Neural crest cell (in vitro differentiated cells): Measurements from ENCODE around the gene MCEMP1. TPM values are rescaled to one million over a fixed set of nuclear protein-coding genes. Genes with fewer than 3 reads are reported as not detected.
"Not testable (repeated sequence)": the region's sequence is repeated elsewhere in the genome, so short reads cannot be mapped to it uniquely, and the experiment has no call there.

ENCODE experiments used
- DNase-seq: peaks from one replicate; pipeline ENCODE4 v3.0.0; 2021; ENCODE audit warnings: low read depth, mixed read lengths, low spot score
- H3K27ac Mint-ChIP-seq: one replicate; pipeline ENCODE4 v1.8.0; 2021; ENCODE audit warnings: mild to moderate bottlenecking, mixed read lengths; ENCODE audit not compliant: unreplicated experiment
- H3K27me3 Mint-ChIP-seq: 2 replicates; pipeline ENCODE4 v1.8.0; 2021; ENCODE audit warnings: low read depth, mild to moderate bottlenecking, mixed read lengths
- H3K36me3 Mint-ChIP-seq: 2 replicates; pipeline ENCODE4 v1.8.0; 2021; ENCODE audit warnings: low read depth, mild to moderate bottlenecking, mixed read lengths
- H3K4me1 Mint-ChIP-seq: 2 replicates; pipeline ENCODE4 v1.8.0; 2021; ENCODE audit warnings: mixed read lengths
- H3K4me3 Mint-ChIP-seq: one replicate; pipeline ENCODE4 v1.8.0; 2021; ENCODE audit warnings: mild to moderate bottlenecking, mixed read lengths
- H3K9me3 Mint-ChIP-seq: 2 replicates; pipeline ENCODE4 v1.8.0; 2021; ENCODE audit warnings: mixed read lengths
- CTCF ChIP-seq: fragments of 200-600 bp; sonication (generic); conservative IDR thresholded peaks from 2 replicates; pipeline ENCODE4 v1.5.0; 2021; ENCODE audit warnings: antibody characterized with exemption, mild to moderate bottlenecking
- total RNA-seq: library from RNA; stranded (reverse); gene quantifications from 2 replicates; pipeline ENCODE4 v1.2.1, GENCODE V29; 2021

MCEMP1 gene
- total RNA-seq, 1 donor from 2014 or later = not detected

- peaks cover 7% of the 10 kb centered on the region for H3K9me3 Mint-ChIP-seq
- H3K36me3 Mint-ChIP-seq = no peaks in the 10 kb centered on the region
- no peaks in the 10 kb centered on the region for H3K4me1 Mint-ChIP-seq
- H3K4me3 Mint-ChIP-seq = no peak overlapping the region
- no peak overlapping the region for H3K27ac Mint-ChIP-seq
- DNase-seq = no peak
- H3K27me3 Mint-ChIP-seq = peaks cover 35% of the 10 kb centered on the region
- no peak for TF ChIP-seq CTCF
Observed at GRCh38 chr19:7642295-7643030, 34.4 kb upstream of the MCEMP1 start.

DNA sequence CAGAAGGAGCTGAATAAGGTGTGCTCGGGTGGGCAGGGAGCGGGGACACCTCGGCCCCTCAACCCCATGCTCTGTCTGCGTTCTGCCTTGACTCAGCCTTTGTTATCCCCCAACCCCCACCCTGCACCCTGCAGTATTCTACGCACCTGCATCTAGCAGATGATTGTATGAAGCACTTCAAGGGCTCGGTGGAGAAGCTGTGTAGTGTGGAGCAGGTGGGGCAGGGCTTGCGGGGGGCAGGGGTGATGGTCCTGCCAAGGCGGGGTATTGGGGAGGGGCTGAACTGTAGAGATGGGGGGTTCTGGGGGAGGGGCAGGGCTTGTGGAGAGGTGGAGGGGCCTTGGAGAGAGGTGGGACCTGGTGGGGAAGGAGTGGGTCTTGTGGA is 33.9 kb upstream of the MCEMP1 start:
- no peak overlapping the region for H3K27ac Mint-ChIP-seq
- no peaks in the 10 kb centered on the region for H3K36me3 Mint-ChIP-seq
- H3K4me1 Mint-ChIP-seq = no peaks in the 10 kb centered on the region
- H3K9me3 Mint-ChIP-seq = peaks cover 7% of the 10 kb centered on the region
- no peak overlapping the region for H3K4me3 Mint-ChIP-seq
- H3K27me3 Mint-ChIP-seq = peaks cover 30% of the 10 kb centered on the region
- no peak for TF ChIP-seq CTCF
- no peak for DNase-seq

DNA sequence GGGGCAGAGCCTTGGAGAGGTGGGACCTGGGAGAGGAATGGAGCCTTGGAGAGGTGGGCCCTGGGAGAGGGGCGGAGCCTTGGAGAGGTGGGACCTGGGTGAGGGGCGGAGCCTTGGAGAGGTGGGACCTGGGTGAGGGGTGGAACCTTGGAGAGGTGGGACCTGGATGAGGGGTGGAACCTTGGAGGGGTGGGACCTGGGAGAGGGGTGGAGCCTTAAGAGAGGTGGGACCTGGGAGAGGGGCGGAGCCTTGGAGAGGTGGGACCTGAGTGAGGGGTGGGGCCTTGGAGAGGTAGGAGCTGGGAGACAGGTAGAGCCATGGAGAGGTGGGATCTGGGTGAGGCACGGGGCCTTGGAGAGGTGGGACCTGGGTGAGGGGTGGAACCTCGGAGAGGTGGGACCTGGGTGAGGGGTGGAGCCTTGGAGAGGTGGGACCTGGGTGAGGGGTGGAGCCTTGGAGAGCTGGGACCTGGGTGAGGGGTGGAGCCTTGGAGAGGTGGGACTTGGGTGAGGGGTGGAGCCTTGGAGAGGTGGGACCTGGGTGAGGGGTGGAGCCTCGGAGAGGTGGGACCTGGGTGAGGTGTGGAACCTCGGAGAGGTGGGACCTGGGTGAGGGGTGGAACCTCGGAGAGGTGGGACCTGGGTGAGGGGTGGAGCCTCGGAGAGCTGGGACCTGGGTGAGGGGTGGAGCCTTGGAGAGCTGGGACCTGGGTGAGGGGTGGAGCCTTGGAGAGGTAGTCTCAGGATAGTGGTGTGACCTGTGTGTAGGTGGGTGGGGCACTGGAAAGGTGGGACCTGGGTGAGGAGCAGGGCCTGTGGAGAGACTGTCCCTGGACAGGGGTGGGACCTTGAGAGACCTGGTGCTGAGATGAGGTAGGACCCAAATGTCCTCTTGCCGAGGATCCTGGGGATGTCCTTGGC is 33.0 kb upstream of the MCEMP1 start:
- not testable (repeated sequence) for H3K27ac Mint-ChIP-seq, H3K4me1 Mint-ChIP-seq, DNase-seq, H3K9me3 Mint-ChIP-seq, H3K4me3 Mint-ChIP-seq, H3K36me3 Mint-ChIP-seq
- H3K27me3 Mint-ChIP-seq = peaks cover 21% of the 10 kb centered on the region

DNA sequence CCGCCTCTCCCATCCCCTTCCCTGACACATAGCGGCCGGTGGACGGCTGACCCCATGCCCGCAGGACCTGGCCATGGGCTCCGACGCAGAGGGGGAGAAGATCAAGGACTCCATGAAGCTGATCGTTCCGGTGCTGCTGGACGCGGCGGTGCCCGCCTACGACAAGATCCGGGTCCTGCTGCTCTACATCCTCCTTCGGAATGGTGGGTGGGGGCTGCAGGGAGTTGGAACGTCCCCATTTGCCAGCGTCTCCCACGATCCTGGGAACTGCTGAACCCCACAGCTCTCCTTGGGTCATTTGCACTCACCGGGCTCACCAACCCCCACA is 32.4 kb upstream of the MCEMP1 start:
- Mint-ChIP-seq H3K27ac (no peak overlapping the region), H3K9me3 (peaks cover 7% of the 10 kb centered on the region), H3K36me3 (no peaks in the 10 kb centered on the region), H3K4me1 (no peaks in the 10 kb centered on the region), H3K4me3 (no peak overlapping the region), H3K27me3 (peaks cover 18% of the 10 kb centered on the region)
- no peak for TF ChIP-seq CTCF
- no peak for DNase-seq

- H3K9me3 Mint-ChIP-seq = peaks cover 2% of the 10 kb centered on the region
- no peaks in the 10 kb centered on the region for H3K4me1 Mint-ChIP-seq
- no peaks in the 10 kb centered on the region for H3K36me3 Mint-ChIP-seq
- TF ChIP-seq CTCF = no peak
- no peak for DNase-seq
- H3K27ac Mint-ChIP-seq = no peak overlapping the region
- peaks cover 15% of the 10 kb centered on the region for H3K27me3 Mint-ChIP-seq
- no peak overlapping the region for H3K4me3 Mint-ChIP-seq
Observed at GRCh38 chr19:7645163-7645562, 31.7 kb upstream of the MCEMP1 start.
